Measurements from ENCODE around the gene COX17.

- TF ChIP-seq CTCF (IDR thresholded peaks at IDR 0.05) (no peak), ZFX (IDR thresholded peaks at IDR 0.05; ENCODE audit: borderline replicate concordance) (no peak)
These were observed 23.9 kb upstream of the COX17 start for GRCh38 chr3:119700920-119701734.
